Keratinocyte (primary cell): ENCODE measurements around the gene TNFRSF19. TPM values are rescaled to one million over a fixed set of nuclear protein-coding genes. Genes with fewer than 3 reads are reported as not detected.

ENCODE experiments used
- DNase-seq: peaks from one replicate; pipeline ENCODE4 v3.0.0-alpha.2; 2011; ENCODE audit warnings: low read depth, missing footprints, low spot score
- FAIRE-seq: peaks from 2 replicates; lab custom pipeline; 2011; peaks lifted over from hg19 to GRCh38; lab: Jason Lieb, UNC
- H2AFZ ChIP-seq: 2 replicates; pipeline ENCODE4 v1.6.0; 2012; ENCODE audit warnings: low read length, control low read depth, inconsistent platforms; ENCODE audit not compliant: control insufficient read depth
- H3K27ac ChIP-seq: 2 replicates; pipeline ENCODE4 v1.5.1; 2011; ENCODE audit warnings: low read length; ENCODE audit not compliant: control insufficient read depth, insufficient read depth
- H3K27me3 ChIP-seq: 3 replicates; pipeline ENCODE4 v1.6.0; 2011; ENCODE audit warnings: low read length; ENCODE audit not compliant: control insufficient read depth, insufficient read depth; ENCODE audit errors: extremely low read depth
- H3K36me3 ChIP-seq, 2 experiments: 2 replicates in 1 of 2; 3 replicates in 1 of 2; pipeline ENCODE4 v1.5.1; 2011; ENCODE audit warnings: low read length in 2 of 2, mild to moderate bottlenecking in 1 of 2; ENCODE audit not compliant: control insufficient read depth in 2 of 2, insufficient read depth in 2 of 2; ENCODE audit errors: extremely low read depth in 1 of 2
- H3K4me1 ChIP-seq: 3 replicates; pipeline ENCODE4 v1.5.1; 2011; ENCODE audit warnings: low read length; ENCODE audit not compliant: control insufficient read depth, insufficient read depth; ENCODE audit errors: extremely low read depth
- H3K4me2 ChIP-seq: 3 replicates; pipeline ENCODE4 v1.6.0; 2011; ENCODE audit warnings: low read depth, low read length; ENCODE audit not compliant: control insufficient read depth, insufficient read depth; ENCODE audit errors: extremely low read depth
- H3K4me3 ChIP-seq, 3 experiments: fragments of 200-600 bp in 1 of 3; sonication (generic) in 1 of 3; 2 replicates in 2 of 3; 3 replicates in 1 of 3; pipeline ENCODE4 v1.5.1; 2011 to 2016; ENCODE audit warnings: low read length in 3 of 3, mild to moderate bottlenecking in 3 of 3, control low read depth in 2 of 3, inconsistent platforms in 1 of 3, low read depth in 1 of 3, mixed read lengths in 1 of 3, mixed run types in 1 of 3, moderate library complexity in 1 of 3; ENCODE audit not compliant: control insufficient read depth in 2 of 3, insufficient read depth in 2 of 3; ENCODE audit errors: extremely low read depth in 1 of 3
- H3K79me2 ChIP-seq: 2 replicates; pipeline ENCODE4 v1.6.0; 2012; ENCODE audit warnings: low read length; ENCODE audit not compliant: control insufficient read depth, insufficient read depth
- H3K9ac ChIP-seq: 3 replicates; pipeline ENCODE4 v1.6.0; 2011; ENCODE audit warnings: low read length; ENCODE audit not compliant: control insufficient read depth, insufficient read depth; ENCODE audit errors: extremely low read depth
- H3K9me1 ChIP-seq: 3 replicates; pipeline ENCODE4 v1.6.0; 2011; ENCODE audit warnings: low read length; ENCODE audit not compliant: control insufficient read depth, insufficient read depth; ENCODE audit errors: extremely low read depth
- H3K9me3 ChIP-seq: 2 replicates; pipeline ENCODE4 v1.5.1; 2012; ENCODE audit warnings: low read depth, low read length; ENCODE audit not compliant: control insufficient read depth
- H4K20me1 ChIP-seq: 3 replicates; pipeline ENCODE4 v1.6.0; 2011; ENCODE audit warnings: low read length; ENCODE audit not compliant: control insufficient read depth, insufficient read depth; ENCODE audit errors: extremely low read depth
- EZH2 ChIP-seq: IDR thresholded peaks from one replicate; pipeline ENCODE4 v1.6.1; 2012; ENCODE audit warnings: inconsistent platforms, mild to moderate bottlenecking, low read length, moderate library complexity
- dilution Hi-C: fragments of 300-500 bp; cut with MboI; formaldehyde crosslinking; loops from one replicate; pipeline ENCODE4 v1.7.0; 2020; ENCODE audit warnings: low sequenced_read_pairs; ENCODE audit not compliant: extremely low pct_ligation_motif_present
- polyA plus RNA-seq, 5 experiments: library from polyadenylated mRNA; depleted of rRNA in 3 of 5; stranded (reverse) in 3 of 5; stranded (forward) in 1 of 5; unstranded in 1 of 5; fragments of >200 nt; gene quantifications; 1 replicate in 1 of 5; 2 replicates in 3 of 5; 3 replicates in 1 of 5; pipeline versions ENCODE4 v1.2.1 to v1.2.3, GENCODE V29; 2011 to 2012; ENCODE audit warnings: missing spikeins in 2 of 5, low read depth in 1 of 5, low replicate concordance in 1 of 5
- TF ChIP-seq, protein P1 (sequence below), 3 experiments: IDR thresholded peaks in 1 of 3; conservative IDR thresholded peaks in 1 of 3; optimal IDR thresholded peaks in 1 of 3; 2 replicates in 2 of 3; 3 replicates in 1 of 3; pipeline versions ENCODE3 to v1.5.1; 2011; ENCODE audit warnings: low read length in 3 of 3, mild to moderate bottlenecking in 3 of 3, moderate library complexity in 2 of 3, control low read depth in 1 of 3, inconsistent platforms in 1 of 3; ENCODE audit not compliant: insufficient read depth in 2 of 3; ENCODE audit errors: extremely low read depth in 1 of 3

The TNFRSF19 gene
- polyA plus RNA-seq, 1 donor (not counting 4 experiments of a cell fraction or from before 2014, with no cell fraction given), result 1.8 TPM

DNA sequence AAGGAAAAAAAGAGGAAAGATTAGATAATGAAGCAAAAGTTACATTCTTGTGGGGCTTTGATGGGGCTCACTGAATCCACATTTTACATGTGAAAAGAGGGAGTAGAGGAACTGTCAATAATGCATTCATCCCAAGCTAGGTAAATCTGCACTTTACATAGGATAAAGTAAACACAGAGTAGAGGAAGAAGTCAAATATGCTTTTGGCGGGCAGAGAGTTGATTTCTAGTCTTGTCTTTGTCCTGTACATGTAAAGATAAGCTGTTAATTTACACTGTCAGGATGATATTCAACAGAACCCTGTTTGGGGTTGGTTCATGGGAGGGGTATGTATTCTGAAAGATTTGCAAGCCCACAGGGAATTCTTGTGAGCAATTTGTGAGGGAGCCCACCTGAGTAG is 18.0 kb upstream of the TNFRSF19 start:
- Histone ChIP-seq H3K79me2 (no peaks in the 10 kb centered on the region), H3K9me1 (no peaks in the 10 kb centered on the region), H4K20me1 (no peaks in the 10 kb centered on the region), H3K4me2 (no peak overlapping the region), H2AFZ (peak overlapping the region; percentile 25), H3K9ac (no peak overlapping the region), H3K27me3 (no peaks in the 10 kb centered on the region), H3K27ac (no peak overlapping the region), H3K36me3 (no peaks in the 10 kb centered on the region), H3K4me3 (no peak overlapping the region), H3K9me3 (no peaks in the 10 kb centered on the region), H3K4me1 (peaks cover 18% of the 10 kb centered on the region)
- dilution Hi-C loops, result no loop called here
- no peak for FAIRE-seq
- no peak for DNase-seq
- TF ChIP-seq, protein P1, sequence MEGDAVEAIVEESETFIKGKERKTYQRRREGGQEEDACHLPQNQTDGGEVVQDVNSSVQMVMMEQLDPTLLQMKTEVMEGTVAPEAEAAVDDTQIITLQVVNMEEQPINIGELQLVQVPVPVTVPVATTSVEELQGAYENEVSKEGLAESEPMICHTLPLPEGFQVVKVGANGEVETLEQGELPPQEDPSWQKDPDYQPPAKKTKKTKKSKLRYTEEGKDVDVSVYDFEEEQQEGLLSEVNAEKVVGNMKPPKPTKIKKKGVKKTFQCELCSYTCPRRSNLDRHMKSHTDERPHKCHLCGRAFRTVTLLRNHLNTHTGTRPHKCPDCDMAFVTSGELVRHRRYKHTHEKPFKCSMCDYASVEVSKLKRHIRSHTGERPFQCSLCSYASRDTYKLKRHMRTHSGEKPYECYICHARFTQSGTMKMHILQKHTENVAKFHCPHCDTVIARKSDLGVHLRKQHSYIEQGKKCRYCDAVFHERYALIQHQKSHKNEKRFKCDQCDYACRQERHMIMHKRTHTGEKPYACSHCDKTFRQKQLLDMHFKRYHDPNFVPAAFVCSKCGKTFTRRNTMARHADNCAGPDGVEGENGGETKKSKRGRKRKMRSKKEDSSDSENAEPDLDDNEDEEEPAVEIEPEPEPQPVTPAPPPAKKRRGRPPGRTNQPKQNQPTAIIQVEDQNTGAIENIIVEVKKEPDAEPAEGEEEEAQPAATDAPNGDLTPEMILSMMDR (optimal IDR thresholded peaks at IDR 0.05 in 1 of 3, IDR thresholded peaks at IDR 0.05 in 1 of 3, conservative IDR thresholded peaks at IDR 0.05 in 1 of 3; ENCODE audit: extremely low read depth in 1 of 3, insufficient read depth in 2 of 3, low read length in 3 of 3), result no peak
- TF ChIP-seq EZH2, result no peak

- Histone ChIP-seq H3K27me3 (no peaks in the 10 kb centered on the region), H3K4me3 (no peak overlapping the region), H3K4me2 (no peak overlapping the region), H3K36me3 (no peaks in the 10 kb centered on the region), H3K9me3 (no peaks in the 10 kb centered on the region), H3K4me1 (peaks cover 18% of the 10 kb centered on the region), H3K9ac (no peak overlapping the region), H3K79me2 (no peaks in the 10 kb centered on the region), H4K20me1 (no peaks in the 10 kb centered on the region), H3K9me1 (no peaks in the 10 kb centered on the region), H3K27ac (no peak overlapping the region), H2AFZ (no peak overlapping the region)
- dilution Hi-C loops, result no loop called here
- FAIRE-seq (peak; percentile 13), DNase-seq (no peak)
- TF ChIP-seq EZH2, result no peak
- TF ChIP-seq, protein P1 (optimal IDR thresholded peaks at IDR 0.05 in 1 of 3, IDR thresholded peaks at IDR 0.05 in 1 of 3, conservative IDR thresholded peaks at IDR 0.05 in 1 of 3; ENCODE audit: extremely low read depth in 1 of 3, insufficient read depth in 2 of 3, low read length in 3 of 3), result no peak
These were observed 17.6 kb upstream of the TNFRSF19 start for GRCh38 chr13:23552661-23553060.
